Kidney tubule cell (primary cell): ENCODE results near the gene CCDC54.
A peak's percentile ranks its signal among the peaks of the same experiment; 100 is the strongest.

Experiments
- DNase-seq: peaks from one replicate; pipeline ENCODE4 v3.0.0-alpha.2; 2018; ENCODE audit warnings: low spot score

CCDC54 gene

DNA sequence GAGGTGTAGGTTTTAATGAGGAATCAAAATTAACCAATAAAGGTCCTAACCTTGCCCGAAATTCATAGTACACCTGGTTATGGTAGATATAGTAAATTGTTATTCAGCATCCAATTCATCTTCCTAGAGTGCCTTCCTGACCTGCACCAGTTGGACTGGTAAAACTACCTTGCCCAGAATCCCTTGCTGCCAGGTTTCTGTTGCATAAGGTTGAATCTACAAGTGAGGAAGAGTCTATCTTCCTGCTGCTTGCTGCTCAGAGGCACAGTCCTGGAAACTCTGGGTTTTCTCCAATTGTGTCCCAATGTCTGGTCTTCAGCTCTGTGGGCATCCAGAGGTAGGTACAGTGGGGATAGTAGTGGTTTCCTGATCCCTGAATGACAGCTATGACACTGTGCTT is 17.3 kb downstream of the CCDC54 start:
- no peak for DNase-seq

DNA sequence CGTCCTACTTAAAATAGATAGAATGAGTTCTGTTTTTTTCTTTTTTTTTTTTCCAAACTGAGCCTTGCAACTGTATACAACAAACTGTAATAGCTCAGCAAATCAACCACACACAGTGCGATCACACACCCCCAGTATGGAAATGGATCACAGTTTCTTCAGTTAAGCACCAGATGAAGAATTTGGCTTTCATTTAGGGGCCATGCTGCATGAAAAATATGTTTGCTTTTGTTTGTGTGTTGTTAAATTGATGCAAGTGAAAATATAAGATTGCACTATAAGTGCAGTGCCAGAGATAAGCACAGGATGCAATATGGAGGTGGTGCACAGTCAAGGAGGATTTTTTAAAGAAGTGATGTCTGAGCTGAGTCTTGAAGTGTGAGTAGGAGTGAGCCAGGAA is 17.8 kb downstream of the CCDC54 start:
- no peak for DNase-seq

DNA sequence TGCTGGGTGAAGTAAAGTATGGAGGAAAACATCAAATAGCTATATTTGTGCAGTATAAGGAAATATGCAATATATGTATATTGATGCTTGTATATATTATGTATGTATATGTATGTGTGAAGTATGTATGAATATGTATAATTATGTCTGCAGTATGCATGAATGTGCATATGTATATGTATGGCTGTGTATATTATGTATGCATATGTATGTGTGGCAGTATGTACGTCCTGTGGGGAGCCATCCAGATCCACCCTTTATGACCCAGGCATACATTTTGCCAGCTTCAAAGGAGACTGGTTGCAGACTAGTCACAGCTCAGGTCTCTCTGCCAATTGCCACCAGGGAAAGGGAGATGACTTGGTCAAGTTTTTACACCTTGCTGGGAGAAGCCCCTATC is 24.1 kb downstream of the CCDC54 start:
- DNase-seq: no peak

DNA sequence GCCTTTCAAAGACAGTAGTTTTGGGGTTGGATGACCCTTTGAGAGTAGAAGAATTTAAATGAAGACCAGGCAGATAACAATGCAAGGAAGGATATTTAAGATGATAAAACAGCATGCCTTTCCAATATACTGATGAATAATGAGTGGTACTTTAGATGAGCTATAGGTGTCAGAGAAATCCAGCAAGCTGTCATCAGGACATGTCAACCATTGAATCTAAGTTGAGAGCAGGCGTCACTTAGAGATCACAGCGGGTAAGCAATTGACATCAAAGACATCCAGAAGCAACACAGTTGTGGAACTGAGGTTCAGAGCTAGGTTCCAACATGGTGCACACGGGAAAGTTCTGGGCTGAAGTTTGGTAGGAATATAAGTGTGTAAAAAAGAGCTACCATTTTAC is 25.0 kb downstream of the CCDC54 start:
- DNase-seq: no peak

DNA sequence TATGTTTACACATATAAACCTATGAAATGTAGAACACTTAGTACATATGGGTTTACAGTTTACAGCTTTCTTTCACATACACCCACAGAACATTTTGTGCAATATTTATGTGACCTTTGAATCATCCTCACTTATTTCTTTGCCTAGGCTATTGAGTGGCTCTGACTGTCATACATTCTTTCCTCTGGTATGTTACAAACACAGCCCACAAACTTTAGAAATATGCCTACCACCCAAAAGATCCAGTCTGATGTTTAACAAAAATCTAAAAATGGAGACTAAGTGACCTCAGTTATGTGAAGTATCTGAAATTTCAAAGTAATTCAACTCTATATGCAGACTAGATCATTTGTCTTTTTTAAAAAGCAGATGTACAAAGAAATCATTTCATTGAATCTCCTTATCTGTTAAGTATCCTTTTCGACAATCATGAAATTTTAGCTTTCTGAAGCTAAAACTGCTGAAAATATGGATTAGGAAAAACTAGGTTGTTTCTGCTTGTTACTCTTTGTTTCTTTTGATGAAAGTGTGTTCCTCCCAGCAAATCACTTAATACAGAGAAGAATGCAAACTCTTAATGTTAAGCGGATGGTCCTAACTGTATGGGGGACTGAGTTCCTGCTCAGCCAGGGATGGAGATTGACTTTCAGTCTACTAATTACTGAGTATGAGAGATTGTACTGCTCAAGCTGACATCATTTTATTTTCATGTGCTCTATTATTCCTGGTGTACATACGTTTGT is 27.7 kb downstream of the CCDC54 start:
- peak; percentile 26 for DNase-seq

DNA sequence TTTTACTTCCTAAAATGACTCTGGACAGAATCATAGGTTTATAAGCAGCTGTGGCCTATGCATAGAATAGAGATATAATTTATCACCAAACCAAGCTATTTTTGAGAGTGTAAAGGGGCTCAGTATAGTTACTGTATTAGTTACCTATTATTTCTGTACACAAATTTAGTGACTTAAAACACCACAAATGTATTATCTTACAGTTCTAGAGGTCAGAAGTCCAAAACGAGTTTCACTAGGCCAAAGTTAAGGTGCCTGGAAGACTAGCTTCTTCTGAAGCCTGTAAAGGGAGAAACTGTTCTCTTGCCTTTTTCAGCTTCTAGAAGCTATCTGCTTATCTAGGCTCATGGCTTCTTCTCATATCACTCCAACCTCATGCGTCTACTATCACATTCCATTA is 30.1 kb downstream of the CCDC54 start:
- no peak for DNase-seq

DNA sequence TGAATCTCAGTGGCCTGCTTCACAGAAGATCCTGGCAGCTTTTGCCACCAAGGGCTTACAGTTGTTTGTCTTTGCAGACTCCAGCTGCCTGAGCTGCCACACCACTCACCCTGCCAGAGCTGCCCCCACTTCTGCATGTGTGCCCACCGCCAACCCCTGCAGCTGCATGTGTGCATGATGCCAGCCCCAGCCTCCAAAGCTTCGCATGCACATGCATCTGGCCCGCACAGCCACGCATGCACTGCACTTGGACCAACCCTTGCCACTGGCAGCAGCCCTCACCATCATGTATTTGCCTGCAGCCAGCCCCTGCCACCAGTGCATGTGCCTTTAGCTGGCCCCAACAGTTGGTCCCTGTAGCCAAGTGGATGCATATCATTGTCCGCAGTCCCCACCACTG is 31.3 kb downstream of the CCDC54 start:
- no peak for DNase-seq

DNA sequence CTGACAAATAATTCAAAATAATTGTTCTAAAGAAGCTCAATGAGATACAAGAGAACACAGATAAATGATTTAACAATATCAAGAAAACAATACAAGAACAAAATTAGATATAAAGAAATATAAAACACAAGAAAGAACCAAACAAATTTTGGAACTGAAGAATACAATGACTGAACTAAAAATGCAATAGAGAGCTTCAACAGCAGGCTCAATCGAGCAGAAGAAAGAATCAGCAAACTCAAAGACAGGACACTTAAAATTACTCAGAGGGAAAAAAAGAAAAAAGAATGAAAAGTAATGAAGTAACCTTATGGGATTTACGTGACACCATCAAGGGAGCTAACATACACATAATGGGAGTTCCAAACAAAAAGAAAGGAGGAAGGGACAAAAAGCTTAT is 32.1 kb downstream of the CCDC54 start:
- no peak for DNase-seq

DNA sequence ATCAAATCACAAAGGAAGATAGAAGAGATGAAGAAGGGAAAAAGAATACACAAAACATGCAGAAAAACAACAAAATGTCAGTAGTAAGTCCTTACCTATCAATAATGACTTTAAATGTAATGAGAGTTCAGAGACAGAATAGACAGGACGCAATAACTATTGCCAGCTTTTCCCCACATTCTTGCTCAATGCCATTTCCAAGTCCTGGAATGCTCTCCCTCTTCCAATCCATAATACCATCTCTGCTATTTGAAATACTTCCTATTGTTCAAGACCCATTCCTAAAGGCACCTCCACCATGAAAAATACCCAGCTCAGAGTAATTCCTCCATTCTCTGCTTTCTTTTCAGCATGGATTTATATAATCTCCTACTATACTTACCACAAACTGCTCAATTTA is 33.4 kb downstream of the CCDC54 start:
- no peak for DNase-seq

DNA sequence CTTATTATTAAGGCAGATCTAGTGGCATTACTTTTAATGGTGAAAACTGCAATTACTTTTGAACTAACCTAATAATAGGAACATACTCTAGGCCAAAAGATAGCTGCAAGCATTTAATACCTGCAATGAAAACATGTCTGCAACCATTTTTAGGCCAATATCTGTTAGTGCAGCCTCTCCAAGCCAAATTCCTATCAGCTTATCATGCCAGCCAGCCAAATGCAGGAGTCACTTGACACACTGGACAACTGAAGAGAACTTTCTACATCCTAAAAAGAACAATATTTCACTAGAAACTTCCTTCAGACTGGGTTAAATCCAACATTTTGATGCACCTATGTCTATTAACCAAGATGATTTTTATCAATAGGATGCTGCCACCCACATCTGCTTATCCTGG is 33.8 kb downstream of the CCDC54 start:
- no peak for DNase-seq

DNA sequence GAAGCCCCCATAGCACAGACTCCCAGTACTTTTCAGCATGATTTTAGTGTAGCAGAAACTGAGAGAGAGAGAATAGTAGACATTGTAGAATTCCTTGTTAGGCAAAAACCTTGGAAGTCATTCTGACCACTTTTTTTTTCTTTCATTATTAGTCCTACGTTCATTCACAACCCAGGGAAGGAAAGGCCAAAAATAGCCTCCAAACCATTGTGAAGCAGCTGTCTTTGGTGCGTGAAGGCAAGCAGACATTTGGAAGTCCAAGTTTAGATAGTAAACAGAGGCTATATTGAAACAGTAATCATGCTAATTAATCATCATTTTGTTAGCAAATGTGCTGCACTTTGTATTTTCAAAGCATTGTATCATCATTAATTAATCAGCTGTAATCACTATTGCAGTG is 34.5 kb downstream of the CCDC54 start:
- no peak for DNase-seq

DNA sequence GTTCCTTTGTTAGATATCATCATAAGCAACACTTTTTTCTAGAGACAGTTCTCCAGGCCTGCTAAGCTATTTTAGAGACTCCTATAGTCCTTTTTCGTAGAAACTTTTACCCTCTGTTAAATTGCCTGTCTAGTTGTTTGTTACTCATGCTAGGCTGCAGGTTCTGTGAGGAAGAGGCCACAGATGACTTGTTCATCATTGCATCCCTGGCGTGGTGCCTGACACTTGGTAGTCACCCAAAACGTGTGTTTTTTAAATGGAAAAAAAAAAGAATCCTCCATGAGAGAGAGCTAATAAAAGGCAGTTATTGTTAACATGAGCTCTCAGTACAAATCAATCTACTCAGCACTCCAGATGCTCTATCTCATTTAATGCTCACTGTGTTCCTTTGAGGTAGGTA is 35.1 kb downstream of the CCDC54 start:
- no peak for DNase-seq

DNA sequence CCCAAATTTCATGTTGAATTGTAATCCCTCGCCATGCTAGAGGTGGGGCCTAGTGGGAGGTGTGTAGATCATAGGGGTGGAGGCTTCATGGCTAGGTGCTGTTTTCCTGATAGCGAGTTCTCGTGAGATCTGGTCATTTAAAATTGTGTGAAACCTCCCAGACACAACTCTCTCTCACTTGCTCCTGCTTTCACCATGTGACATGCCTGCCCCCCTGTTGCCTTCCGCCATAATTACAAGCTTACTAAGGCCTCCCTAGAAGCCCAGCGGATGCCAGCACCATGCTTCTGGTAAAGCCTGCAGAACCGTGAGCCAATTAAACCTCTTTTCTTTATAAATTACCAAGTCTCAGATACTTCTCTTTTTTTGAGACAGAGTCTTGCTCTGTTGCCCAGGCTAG is 36.0 kb downstream of the CCDC54 start:
- no peak for DNase-seq

DNA sequence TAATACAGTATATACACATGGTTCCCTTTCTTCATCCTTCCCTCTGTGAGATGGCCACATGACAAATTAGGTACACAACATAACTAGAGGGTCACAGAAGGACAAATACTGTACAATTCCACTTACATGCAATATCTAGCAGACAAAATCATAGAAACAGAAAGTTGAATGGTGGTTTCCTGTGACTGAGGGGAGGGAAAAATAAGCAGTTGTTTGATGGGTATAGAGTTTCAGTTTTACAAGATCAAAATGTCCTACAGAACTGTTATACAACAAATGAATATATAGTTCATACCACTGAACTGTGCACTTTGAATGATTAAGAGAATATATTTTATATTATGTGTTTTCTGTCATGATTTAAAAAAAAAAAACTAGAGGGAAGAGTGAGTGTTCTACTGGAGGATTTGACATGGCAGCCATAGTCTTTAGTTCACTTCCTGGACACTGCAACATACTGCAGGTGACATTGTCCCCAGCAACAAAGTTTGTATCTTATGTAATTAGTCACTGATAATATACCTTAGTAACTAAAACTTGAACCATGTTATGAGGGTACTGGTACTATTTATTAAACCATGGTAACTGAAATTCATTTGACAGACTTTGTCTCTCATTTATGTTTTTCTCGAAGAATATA is 37.2 kb downstream of the CCDC54 start:
- DNase-seq: no peak

DNA sequence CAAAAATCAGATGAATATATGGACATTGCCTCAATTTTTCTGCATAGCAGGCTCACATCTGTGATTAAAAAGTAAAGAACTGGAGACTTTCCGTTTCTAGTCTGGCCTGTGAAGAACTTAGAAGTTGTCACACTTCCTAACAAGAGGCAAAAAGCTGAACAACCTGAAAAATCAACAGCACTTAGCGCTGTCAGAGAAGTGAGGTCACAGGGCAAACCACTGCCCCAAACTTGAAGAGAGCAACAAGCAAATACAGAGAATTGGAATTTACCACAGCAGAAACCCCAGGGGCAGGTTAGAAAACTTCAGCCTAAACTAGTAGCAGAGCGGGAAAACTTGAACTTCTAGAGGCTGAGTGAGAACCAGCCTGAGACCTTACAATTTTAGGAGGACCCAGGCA is 38.9 kb downstream of the CCDC54 start:
- DNase-seq: no peak

DNA sequence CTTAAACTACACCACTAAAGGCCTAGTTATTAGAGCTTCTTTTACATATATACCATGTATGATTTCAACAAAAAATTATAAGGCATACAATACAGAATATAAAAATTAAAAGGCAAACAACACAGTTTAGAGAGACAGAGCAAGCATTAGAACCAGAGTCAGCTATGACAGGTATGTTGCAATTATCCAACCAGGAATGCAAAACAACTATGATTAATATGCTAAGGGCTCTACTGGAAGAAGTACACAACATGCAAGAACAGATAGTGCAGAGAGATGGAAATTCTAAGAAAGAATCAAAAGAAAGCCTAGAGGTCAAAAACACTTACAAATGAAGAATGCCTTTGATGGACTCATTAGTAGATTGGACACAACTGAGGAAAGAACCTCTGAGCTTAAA is 39.6 kb downstream of the CCDC54 start:
- no peak for DNase-seq

DNA sequence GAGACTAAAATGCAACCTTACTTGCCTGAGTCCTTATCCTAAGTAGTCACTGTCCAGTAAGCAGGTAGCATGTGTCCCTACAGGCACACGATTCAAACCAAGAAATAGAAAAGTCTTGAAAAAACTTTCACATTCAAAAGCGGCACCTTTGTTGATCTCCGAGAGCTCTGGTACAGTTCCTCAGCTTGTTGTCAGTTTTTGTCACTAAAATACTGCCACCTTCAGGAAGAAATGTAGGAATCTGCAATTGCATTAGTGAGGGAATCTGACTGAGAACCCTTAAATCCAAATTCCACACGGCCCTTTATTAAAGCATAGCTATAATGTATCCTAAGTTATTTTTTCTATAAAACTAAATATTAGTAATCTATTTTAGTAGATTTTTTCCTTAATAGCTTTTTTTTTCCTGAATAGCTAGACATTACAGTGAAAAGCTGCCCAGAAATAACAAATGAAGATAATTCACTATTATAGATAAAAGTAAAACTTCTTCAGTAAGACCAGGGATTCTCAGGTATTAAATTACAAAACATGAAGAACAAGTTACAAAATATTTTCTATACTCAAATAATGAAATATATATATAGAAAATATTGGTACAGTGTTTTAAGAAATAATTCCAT is 44.0 kb downstream of the CCDC54 start:
- DNase-seq: peak; percentile 67

DNA sequence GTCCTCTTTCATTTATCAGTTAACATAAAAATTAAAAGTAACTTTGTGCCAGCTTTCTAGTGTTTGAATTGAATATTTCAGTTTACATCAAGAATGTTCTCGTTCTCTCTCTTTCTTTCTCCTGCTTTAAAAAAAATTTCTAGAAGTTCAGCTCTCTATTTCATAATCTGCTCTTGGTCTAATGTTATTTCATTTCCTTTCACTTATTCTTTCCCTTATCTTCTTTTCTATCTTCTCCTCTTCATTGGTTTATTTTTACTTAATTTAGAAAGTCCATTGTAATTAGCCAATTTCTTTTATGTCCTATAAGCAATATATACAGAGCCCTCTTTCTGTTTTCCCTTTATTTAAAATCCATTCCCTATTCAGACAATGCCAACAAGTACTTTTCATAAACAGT is 44.6 kb downstream of the CCDC54 start:
- no peak for DNase-seq

DNA sequence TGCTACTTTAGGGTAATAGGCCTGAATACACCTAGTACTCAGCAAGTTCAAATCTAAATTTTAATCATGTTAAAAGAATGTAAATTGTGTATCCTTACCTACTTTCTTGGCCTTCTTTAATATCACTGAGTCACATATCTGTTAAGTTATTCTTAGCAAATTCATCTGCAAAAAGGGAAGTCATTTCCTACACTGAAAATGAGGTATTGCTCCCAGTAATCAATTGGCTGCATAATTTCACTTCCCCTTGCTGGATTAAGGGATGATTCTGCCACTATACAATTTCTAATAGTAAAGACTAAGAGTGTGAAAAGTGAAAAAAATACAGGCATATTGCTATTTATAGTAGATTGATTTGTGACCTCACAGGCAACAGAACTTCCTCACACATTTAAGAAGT is 47.8 kb downstream of the CCDC54 start:
- no peak for DNase-seq

DNA sequence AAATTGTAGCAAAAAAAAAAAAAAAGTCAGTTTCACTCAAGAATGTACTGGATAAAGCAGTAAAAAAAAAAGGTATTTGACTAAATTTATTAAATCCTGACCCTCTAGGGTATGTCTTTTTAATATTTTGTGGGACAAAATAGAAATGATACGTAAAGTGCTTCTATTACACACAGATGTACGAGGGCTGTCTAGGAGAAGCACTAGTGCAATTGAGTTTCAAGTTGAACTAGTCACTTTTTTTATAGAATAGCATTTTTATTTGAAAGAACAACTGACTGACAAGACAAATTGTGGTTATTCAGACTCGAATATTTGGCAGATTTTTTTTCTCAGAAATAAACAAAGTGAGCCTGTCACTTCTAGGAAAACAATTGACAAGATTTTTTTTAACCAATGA is 49.0 kb downstream of the CCDC54 start:
- no peak for DNase-seq
